ENCODE results near the gene CD177.

DNA sequence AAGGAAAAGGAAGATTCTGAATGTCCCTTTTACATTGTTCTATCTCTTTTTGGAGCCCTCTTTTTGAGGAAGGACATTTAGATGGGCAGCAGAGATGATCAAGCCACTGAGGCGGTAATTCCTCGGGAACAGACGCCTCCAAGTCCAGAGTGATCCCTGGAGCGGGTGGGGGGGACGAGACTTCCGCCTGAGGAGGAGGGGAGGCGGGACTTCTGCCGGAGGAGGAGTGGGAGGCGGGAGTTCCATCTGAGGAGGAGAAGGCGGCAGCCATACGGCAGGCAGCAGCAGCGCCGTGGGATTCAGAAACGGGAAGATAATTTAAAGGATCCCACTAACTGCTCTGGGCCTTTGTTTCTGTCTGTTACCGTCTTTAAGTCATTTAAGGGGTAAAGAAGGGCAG lies 37.6 kb upstream of the CD177 start:
- TF ChIP-seq, protein P1, sequence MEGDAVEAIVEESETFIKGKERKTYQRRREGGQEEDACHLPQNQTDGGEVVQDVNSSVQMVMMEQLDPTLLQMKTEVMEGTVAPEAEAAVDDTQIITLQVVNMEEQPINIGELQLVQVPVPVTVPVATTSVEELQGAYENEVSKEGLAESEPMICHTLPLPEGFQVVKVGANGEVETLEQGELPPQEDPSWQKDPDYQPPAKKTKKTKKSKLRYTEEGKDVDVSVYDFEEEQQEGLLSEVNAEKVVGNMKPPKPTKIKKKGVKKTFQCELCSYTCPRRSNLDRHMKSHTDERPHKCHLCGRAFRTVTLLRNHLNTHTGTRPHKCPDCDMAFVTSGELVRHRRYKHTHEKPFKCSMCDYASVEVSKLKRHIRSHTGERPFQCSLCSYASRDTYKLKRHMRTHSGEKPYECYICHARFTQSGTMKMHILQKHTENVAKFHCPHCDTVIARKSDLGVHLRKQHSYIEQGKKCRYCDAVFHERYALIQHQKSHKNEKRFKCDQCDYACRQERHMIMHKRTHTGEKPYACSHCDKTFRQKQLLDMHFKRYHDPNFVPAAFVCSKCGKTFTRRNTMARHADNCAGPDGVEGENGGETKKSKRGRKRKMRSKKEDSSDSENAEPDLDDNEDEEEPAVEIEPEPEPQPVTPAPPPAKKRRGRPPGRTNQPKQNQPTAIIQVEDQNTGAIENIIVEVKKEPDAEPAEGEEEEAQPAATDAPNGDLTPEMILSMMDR (IDR thresholded peaks at IDR 0.05), result no peak
- no peak for TF ChIP-seq ZFX (IDR thresholded peaks at IDR 0.05; ENCODE audit: borderline replicate concordance)

Measured in 22Rv1 (cell line).